ENCODE results near the gene SLC12A7. TPM values are rescaled to one million over a fixed set of nuclear protein-coding genes. Genes with fewer than 3 reads are reported as not detected.
"Not testable (repeated sequence)": the region's sequence is repeated elsewhere in the genome, so short reads cannot be mapped to it uniquely, and the experiment has no call there.

The SLC12A7 gene
- total RNA-seq, 1 experiment from 2014 or later: 30.8 TPM

DNA sequence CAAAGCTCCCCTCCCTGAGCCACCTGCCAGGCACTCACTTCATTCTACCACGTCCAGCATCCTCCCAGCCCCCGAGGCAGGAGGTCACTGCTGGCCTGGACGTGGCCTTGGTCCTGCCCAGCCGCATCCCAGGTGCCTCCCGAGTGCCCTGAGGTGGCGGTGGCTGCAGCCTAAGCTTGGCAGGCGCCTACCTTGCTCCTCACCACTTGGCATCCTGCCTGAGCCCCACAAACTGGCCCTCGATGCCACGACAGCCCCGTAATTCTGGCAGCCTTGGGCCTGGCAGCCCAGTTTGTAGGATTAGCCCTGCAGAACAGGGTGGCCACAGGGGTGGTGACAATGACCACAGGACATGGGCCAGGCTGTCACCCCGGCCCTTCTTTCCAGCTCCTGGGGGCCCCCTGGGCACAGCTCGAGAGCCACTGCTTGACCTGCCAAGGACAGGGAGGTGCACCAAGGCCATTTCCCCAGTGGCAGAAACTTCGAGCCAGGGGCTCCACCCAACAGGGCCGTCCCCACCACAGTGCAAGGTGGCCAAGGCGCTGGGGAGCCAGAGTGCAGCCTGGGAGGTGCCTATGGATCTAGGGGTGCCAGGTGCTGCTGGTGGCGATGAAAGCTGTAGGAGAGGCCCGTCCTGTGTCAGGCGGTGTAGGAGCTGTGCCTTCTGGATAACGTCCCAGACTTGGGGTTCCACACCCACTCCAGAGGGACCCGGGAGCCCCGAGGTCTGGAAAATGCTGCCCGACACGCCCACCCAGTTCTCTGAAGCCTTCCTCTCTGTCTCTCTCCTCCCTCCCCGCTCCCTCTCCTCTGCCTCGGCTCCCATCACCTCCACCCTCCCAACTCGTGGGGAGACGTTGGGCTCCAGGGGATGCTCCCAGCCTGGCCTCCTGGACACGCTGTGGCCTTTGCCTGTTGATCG lies 84.9 kb downstream of the SLC12A7 start:
- Histone ChIP-seq H3K4me1 (ENCODE audit: insufficient read depth, low read length) (no peaks in the 10 kb centered on the region), H2BK120ac (ENCODE audit: low read depth, low read length, poor library complexity, severe bottlenecking) (no peak overlapping the region), H3K9me3 (ENCODE audit: control insufficient read depth, low read depth, low read length) (no peaks in the 10 kb centered on the region), H3K27me3 (ENCODE audit: insufficient read depth, low read length) (no peaks in the 10 kb centered on the region), H3K14ac (ENCODE audit: insufficient read depth, low read length) (peak overlapping the region; percentile 8; the same call in 1 of the 2 replicates), H3K23ac (ENCODE audit: insufficient read length, low read depth, low read length) (no peak overlapping the region), H3K4me2 (ENCODE audit: insufficient read depth, insufficient read length, low read length) (no peak overlapping the region), H3K9ac (ENCODE audit: extremely low read depth, insufficient read length, low read length) (no peak overlapping the region), H3K56ac (ENCODE audit: insufficient read length, low read depth, low read length) (no peak overlapping the region), H2BK15ac (ENCODE audit: low read depth, low read length) (no peak overlapping the region), H2AK5ac (ENCODE audit: insufficient read length, low read length) (no peak overlapping the region), H3K4ac (ENCODE audit: low read depth, low read length) (no peak overlapping the region), H2BK12ac (ENCODE audit: insufficient read length, low read depth, low read length) (no peak overlapping the region), H3T11ph (ENCODE audit: low read length) (no peak overlapping the region), H2BK5ac (ENCODE audit: insufficient read length, low read length) (no peak overlapping the region), H3K79me2 (ENCODE audit: insufficient read depth, low read length) (no peaks in the 10 kb centered on the region), H3K18ac (ENCODE audit: insufficient read length, low read depth, low read length) (no peak overlapping the region), H4K8ac (replicated peaks; ENCODE audit: insufficient read length, low read depth, low read length) (no peak overlapping the region), H2BK20ac (ENCODE audit: low read depth, low read length, poor library complexity, severe bottlenecking) (no peak overlapping the region), H3K27ac (ENCODE audit: insufficient read length, low read depth, low read length) (no peak overlapping the region), H3K23me2 (ENCODE audit: insufficient read length, low read depth, low read length, poor library complexity, severe bottlenecking) (no peaks in the 10 kb centered on the region), H3K79me1 (ENCODE audit: insufficient read depth, low read depth, low read length, poor library complexity, severe bottlenecking) (no peaks in the 10 kb centered on the region), H4K20me1 (ENCODE audit: control insufficient read depth, insufficient read depth, insufficient read length) (no peaks in the 10 kb centered on the region), H4K91ac (ENCODE audit: insufficient read length, low read depth, low read length) (no peak overlapping the region), H4K5ac (ENCODE audit: insufficient read length, low read depth, low read length) (no peak overlapping the region), H2AFZ (ENCODE audit: low read length) (no peak overlapping the region)
- DNase-seq: no peak
- Mint-ChIP-seq H3K4me3 (no peak overlapping the region), H3K9me3 (no peaks in the 10 kb centered on the region), H3K4me1 (peaks cover 0 to 8% of the 10 kb centered on the region in 2 experiments; a peak in 1 of 4 replicates), H3K27ac (no peak overlapping the region; a peak in 1 of 7 replicates), H3K36me3 (ENCODE audit: insufficient read depth in 1 of 3, low read depth in 3 of 3) (no peaks in the 10 kb centered on the region), H3K27me3 (ENCODE audit: low read depth) (no peaks in the 10 kb centered on the region)
- TF ChIP-seq, protein P1, sequence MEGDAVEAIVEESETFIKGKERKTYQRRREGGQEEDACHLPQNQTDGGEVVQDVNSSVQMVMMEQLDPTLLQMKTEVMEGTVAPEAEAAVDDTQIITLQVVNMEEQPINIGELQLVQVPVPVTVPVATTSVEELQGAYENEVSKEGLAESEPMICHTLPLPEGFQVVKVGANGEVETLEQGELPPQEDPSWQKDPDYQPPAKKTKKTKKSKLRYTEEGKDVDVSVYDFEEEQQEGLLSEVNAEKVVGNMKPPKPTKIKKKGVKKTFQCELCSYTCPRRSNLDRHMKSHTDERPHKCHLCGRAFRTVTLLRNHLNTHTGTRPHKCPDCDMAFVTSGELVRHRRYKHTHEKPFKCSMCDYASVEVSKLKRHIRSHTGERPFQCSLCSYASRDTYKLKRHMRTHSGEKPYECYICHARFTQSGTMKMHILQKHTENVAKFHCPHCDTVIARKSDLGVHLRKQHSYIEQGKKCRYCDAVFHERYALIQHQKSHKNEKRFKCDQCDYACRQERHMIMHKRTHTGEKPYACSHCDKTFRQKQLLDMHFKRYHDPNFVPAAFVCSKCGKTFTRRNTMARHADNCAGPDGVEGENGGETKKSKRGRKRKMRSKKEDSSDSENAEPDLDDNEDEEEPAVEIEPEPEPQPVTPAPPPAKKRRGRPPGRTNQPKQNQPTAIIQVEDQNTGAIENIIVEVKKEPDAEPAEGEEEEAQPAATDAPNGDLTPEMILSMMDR (conservative IDR thresholded peaks at IDR 0.05): no peak
- WGBS (ENCODE audit: extremely low coverage, insufficient read length, low lambda C conversion rate): no CpG with 5 or more reads among the region's 29 CpGs

DNA sequence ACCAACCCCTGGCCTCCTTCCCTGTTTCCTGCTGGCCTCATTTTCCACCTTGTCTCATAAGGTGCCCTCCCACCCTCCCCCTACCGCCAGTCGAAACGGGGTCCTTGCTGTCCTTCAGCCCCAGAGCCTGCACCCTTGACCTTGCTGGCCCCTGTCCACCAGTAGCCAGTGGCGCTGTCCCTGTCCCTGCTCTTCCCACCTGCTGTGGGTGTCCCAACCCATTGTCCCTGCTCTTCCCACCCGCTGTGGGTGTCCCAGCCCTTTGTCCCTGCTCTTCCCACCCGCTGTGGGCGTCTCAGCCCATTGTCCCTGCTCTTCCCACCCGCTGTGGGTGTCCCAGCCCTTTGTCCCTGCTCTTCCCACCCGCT lies 89.9 kb downstream of the SLC12A7 start:
- not testable (repeated sequence) for H3K9me3 Mint-ChIP-seq; H3K4me3 Mint-ChIP-seq; H3K4me2 ChIP-seq (ENCODE audit: insufficient read depth, insufficient read length, low read length); H3K27ac Mint-ChIP-seq; H3K23me2 ChIP-seq (ENCODE audit: insufficient read length, low read depth, low read length, poor library complexity, severe bottlenecking); H2BK5ac ChIP-seq (ENCODE audit: insufficient read length, low read length); DNase-seq; H3K27ac ChIP-seq (ENCODE audit: insufficient read length, low read depth, low read length); H3K14ac ChIP-seq (ENCODE audit: insufficient read depth, low read length); H2AK5ac ChIP-seq (ENCODE audit: insufficient read length, low read length); H3K79me2 ChIP-seq (ENCODE audit: insufficient read depth, low read length); H3K79me1 ChIP-seq (ENCODE audit: insufficient read depth, low read depth, low read length, poor library complexity, severe bottlenecking); H4K91ac ChIP-seq (ENCODE audit: insufficient read length, low read depth, low read length); H3K18ac ChIP-seq (ENCODE audit: insufficient read length, low read depth, low read length); H3T11ph ChIP-seq (ENCODE audit: low read length); H3K9me3 ChIP-seq (ENCODE audit: control insufficient read depth, low read depth, low read length); H3K4ac ChIP-seq (ENCODE audit: low read depth, low read length); H3K27me3 ChIP-seq (ENCODE audit: insufficient read depth, low read length); H3K23ac ChIP-seq (ENCODE audit: insufficient read length, low read depth, low read length); H2BK12ac ChIP-seq (ENCODE audit: insufficient read length, low read depth, low read length); H4K20me1 ChIP-seq (ENCODE audit: control insufficient read depth, insufficient read depth, insufficient read length); H3K27me3 Mint-ChIP-seq (ENCODE audit: low read depth); H3K9ac ChIP-seq (ENCODE audit: extremely low read depth, insufficient read length, low read length); H3K36me3 Mint-ChIP-seq (ENCODE audit: insufficient read depth in 1 of 3, low read depth in 3 of 3); H4K5ac ChIP-seq (ENCODE audit: insufficient read length, low read depth, low read length); H2BK120ac ChIP-seq (ENCODE audit: low read depth, low read length, poor library complexity, severe bottlenecking); H2BK15ac ChIP-seq (ENCODE audit: low read depth, low read length); H2BK20ac ChIP-seq (ENCODE audit: low read depth, low read length, poor library complexity, severe bottlenecking); H4K8ac ChIP-seq (replicated peaks; ENCODE audit: insufficient read length, low read depth, low read length); H3K4me1 ChIP-seq (ENCODE audit: insufficient read depth, low read length); H2AFZ ChIP-seq (ENCODE audit: low read length); H3K56ac ChIP-seq (ENCODE audit: insufficient read length, low read depth, low read length)
- H3K4me1 Mint-ChIP-seq: peaks cover 14 to 17% of the 10 kb centered on the region in 2 experiments
- no CpG with 5 or more reads among the region's 9 CpGs for WGBS (ENCODE audit: extremely low coverage, insufficient read length, low lambda C conversion rate)

Measured in H9 (cell line).